ENCODE data around the gene MIA3. TPM values are rescaled to one million over a fixed set of nuclear protein-coding genes. Genes with fewer than 3 reads are reported as not detected.

The MIA3 gene
- total and polyA plus RNA-seq, 9 of the 15 experiments (the other 6 are each of a cell fraction or from before 2014, with no cell fraction given): 21.6 to 89.4 (median 40.8) TPM

DNA sequence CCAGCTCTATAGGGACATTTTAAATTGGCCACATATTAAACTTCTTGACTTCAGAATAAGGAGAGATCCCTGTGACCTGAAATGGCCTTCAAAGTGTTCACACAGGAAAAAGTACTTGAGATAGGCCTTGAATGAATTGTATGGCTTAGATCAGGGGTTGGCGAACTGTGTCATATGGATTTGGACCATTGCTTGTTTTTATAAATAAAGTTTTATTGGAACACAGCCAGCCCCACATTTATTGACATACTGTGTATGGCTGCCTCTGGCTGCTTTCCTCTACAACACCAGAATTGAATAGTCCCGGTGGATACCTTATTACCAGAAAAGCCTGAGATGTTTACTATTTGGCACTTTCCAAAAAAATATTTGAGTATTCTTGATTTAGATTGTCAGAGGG is 98.5 kb downstream of the MIA3 start (continued):
- TF ChIP-seq, protein P1, sequence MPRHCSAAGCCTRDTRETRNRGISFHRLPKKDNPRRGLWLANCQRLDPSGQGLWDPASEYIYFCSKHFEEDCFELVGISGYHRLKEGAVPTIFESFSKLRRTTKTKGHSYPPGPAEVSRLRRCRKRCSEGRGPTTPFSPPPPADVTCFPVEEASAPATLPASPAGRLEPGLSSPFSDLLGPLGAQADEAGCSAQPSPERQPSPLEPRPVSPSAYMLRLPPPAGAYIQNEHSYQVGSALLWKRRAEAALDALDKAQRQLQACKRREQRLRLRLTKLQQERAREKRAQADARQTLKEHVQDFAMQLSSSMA (CRISPR knock-in tag; IDR thresholded peaks at IDR 0.05): no peak
- TF ChIP-seq, protein P2, sequence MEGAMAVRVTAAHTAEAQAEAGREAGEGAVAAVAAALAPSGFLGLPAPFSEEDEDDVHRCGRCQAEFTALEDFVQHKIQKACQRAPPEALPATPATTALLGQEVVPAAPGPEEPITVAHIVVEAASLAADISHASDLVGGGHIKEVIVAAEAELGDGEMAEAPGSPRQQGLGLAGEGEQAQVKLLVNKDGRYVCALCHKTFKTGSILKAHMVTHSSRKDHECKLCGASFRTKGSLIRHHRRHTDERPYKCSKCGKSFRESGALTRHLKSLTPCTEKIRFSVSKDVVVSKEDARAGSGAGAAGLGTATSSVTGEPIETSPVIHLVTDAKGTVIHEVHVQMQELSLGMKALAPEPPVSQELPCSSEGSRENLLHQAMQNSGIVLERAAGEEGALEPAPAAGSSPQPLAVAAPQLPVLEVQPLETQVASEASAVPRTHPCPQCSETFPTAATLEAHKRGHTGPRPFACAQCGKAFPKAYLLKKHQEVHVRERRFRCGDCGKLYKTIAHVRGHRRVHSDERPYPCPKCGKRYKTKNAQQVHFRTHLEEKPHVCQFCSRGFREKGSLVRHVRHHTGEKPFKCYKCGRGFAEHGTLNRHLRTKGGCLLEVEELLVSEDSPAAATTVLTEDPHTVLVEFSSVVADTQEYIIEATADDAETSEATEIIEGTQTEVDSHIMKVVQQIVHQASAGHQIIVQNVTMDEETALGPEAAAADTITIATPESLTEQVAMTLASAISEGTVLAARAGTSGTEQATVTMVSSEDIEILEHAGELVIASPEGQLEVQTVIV (CRISPR knock-in tag; IDR thresholded peaks at IDR 0.05; ENCODE audit: borderline replicate concordance): no peak
- TF ChIP-seq RBFOX2 (IDR thresholded peaks at IDR 0.05; ENCODE audit: low read depth, low read length): no peak
- TF ChIP-seq ZNF551 (CRISPR knock-in tag; IDR thresholded peaks at IDR 0.05): no peak
- no peak for TF ChIP-seq KLF10 (CRISPR knock-in tag; IDR thresholded peaks at IDR 0.05)

Other genes with a start within 250 kb of the MIA3 start
- gene HHIPL2, start 70.0 kb upstream of the MIA3 start, total RNA-seq (2014; rRNA removed): 0.05 and 0.16 TPM in 2 replicates
- 0.54 and 0.55 TPM in 2 replicates for gene HHIPL2, start 70.0 kb upstream of the MIA3 start, total RNA-seq (2014; rRNA removed; fragmentation: Illumina TruSeq; extraction: Trizol)
- 0.11 and 0.33 TPM in 2 replicates for gene HHIPL2, start 70.0 kb upstream of the MIA3 start, total RNA-seq (2015; rRNA removed; fragmentation: Illumina TruSeq; extraction: Trizol)
- 0.22 and 0.40 TPM in 2 replicates for gene HHIPL2, start 70.0 kb upstream of the MIA3 start, total RNA-seq (2021)
- gene HHIPL2, start 70.0 kb upstream of the MIA3 start, polyA plus RNA-seq (2011; rRNA removed): 0.15 and 0.18 TPM in 2 replicates
- 0.15 and 0.83 TPM in 2 replicates for gene HHIPL2, start 70.0 kb upstream of the MIA3 start, polyA plus RNA-seq (2014; fragmentation: Illumina TruSeq; extraction: Trizol)
- under 1 TPM in 1 of 2 experiments, not detected in 1; 0.18 TPM for gene HHIPL2, start 70.0 kb upstream of the MIA3 start, polyA plus RNA-seq (2014; fragmentation: Nextera tagmentation; extraction: Ambion mirVana)
- 0.60 and 1.1 TPM in 2 replicates for gene HHIPL2, start 70.0 kb upstream of the MIA3 start, polyA plus RNA-seq (2014; rRNA removed)
- gene TAF1A, start 28.2 kb upstream of the MIA3 start, total RNA-seq (2014; rRNA removed): 16.9 and 23.3 TPM in 2 replicates
- gene TAF1A, start 28.2 kb upstream of the MIA3 start, total RNA-seq (2014; rRNA removed; fragmentation: Illumina TruSeq; extraction: Trizol): 32.6 and 33.0 TPM in 2 replicates
- gene TAF1A, start 28.2 kb upstream of the MIA3 start, total RNA-seq (2015; rRNA removed; fragmentation: Illumina TruSeq; extraction: Trizol): 27.3 and 30.8 TPM in 2 replicates
- gene TAF1A, start 28.2 kb upstream of the MIA3 start, total RNA-seq (2021): 22.2 and 23.4 TPM in 2 replicates
- 14.6 and 17.8 TPM in 2 replicates for gene TAF1A, start 28.2 kb upstream of the MIA3 start, polyA plus RNA-seq (2011; rRNA removed)
- 20.2 and 25.3 TPM in 2 replicates for gene TAF1A, start 28.2 kb upstream of the MIA3 start, polyA plus RNA-seq (2014; fragmentation: Illumina TruSeq; extraction: Trizol)
- gene TAF1A, start 28.2 kb upstream of the MIA3 start, polyA plus RNA-seq (2014; fragmentation: Nextera tagmentation; extraction: Ambion mirVana): 10 to 100 TPM; 33.6 to 36.8 TPM
- 19.3 and 20.0 TPM in 2 replicates for gene TAF1A, start 28.2 kb upstream of the MIA3 start, polyA plus RNA-seq (2014; rRNA removed)
- 20.2 and 24.4 TPM in 2 replicates for gene AIDA, start 94.4 kb downstream of the MIA3 start, total RNA-seq (2014; rRNA removed)
- gene AIDA, start 94.4 kb downstream of the MIA3 start, total RNA-seq (2014; rRNA removed; fragmentation: Illumina TruSeq; extraction: Trizol): 24.9 and 30.1 TPM in 2 replicates
- gene AIDA, start 94.4 kb downstream of the MIA3 start, total RNA-seq (2015; rRNA removed; fragmentation: Illumina TruSeq; extraction: Trizol): 19.9 and 21.8 TPM in 2 replicates
- 45.6 and 51.3 TPM in 2 replicates for gene AIDA, start 94.4 kb downstream of the MIA3 start, total RNA-seq (2021)
- gene AIDA, start 94.4 kb downstream of the MIA3 start, polyA plus RNA-seq (2011; rRNA removed): 68.8 and 77.9 TPM in 2 replicates
- gene AIDA, start 94.4 kb downstream of the MIA3 start, polyA plus RNA-seq (2014; fragmentation: Illumina TruSeq; extraction: Trizol): 45.6 and 58.9 TPM in 2 replicates
- gene AIDA, start 94.4 kb downstream of the MIA3 start, polyA plus RNA-seq (2014; fragmentation: Nextera tagmentation; extraction: Ambion mirVana): 10 to 100 TPM; 18.2 to 19.1 TPM
- gene AIDA, start 94.4 kb downstream of the MIA3 start, polyA plus RNA-seq (2014; rRNA removed): 36.4 and 36.8 TPM in 2 replicates
- gene BROX, start 94.5 kb downstream of the MIA3 start, total RNA-seq (2014; rRNA removed): 30.8 and 32.2 TPM in 2 replicates
- 68.0 and 75.7 TPM in 2 replicates for gene BROX, start 94.5 kb downstream of the MIA3 start, total RNA-seq (2014; rRNA removed; fragmentation: Illumina TruSeq; extraction: Trizol)
- gene BROX, start 94.5 kb downstream of the MIA3 start, total RNA-seq (2015; rRNA removed; fragmentation: Illumina TruSeq; extraction: Trizol): 45.0 and 51.3 TPM in 2 replicates
- 43.8 and 45.1 TPM in 2 replicates for gene BROX, start 94.5 kb downstream of the MIA3 start, total RNA-seq (2021)
- gene BROX, start 94.5 kb downstream of the MIA3 start, polyA plus RNA-seq (2011; rRNA removed): 6.8 and 9.4 TPM in 2 replicates
- gene BROX, start 94.5 kb downstream of the MIA3 start, polyA plus RNA-seq (2014; fragmentation: Illumina TruSeq; extraction: Trizol): 21.3 and 23.7 TPM in 2 replicates
- gene BROX, start 94.5 kb downstream of the MIA3 start, polyA plus RNA-seq (2014; fragmentation: Nextera tagmentation; extraction: Ambion mirVana): 100 to 1,000 TPM in 1 of 2 experiments, 10 to 100 TPM in 1; 86.3 to 153 TPM
- 16.6 and 16.8 TPM in 2 replicates for gene BROX, start 94.5 kb downstream of the MIA3 start, polyA plus RNA-seq (2014; rRNA removed)
- gene FAM177B, start 119.1 kb downstream of the MIA3 start, total RNA-seq (2014; rRNA removed): not detected in 2 replicates
- gene FAM177B, start 119.1 kb downstream of the MIA3 start, total RNA-seq (2014; rRNA removed; fragmentation: Illumina TruSeq; extraction: Trizol): not detected in 2 replicates
- gene FAM177B, start 119.1 kb downstream of the MIA3 start, total RNA-seq (2015; rRNA removed; fragmentation: Illumina TruSeq; extraction: Trizol): not detected in 2 replicates
- not detected in 2 replicates for gene FAM177B, start 119.1 kb downstream of the MIA3 start, total RNA-seq (2021)
- gene FAM177B, start 119.1 kb downstream of the MIA3 start, polyA plus RNA-seq (2011; rRNA removed): not detected in 2 replicates
- gene FAM177B, start 119.1 kb downstream of the MIA3 start, polyA plus RNA-seq (2014; fragmentation: Illumina TruSeq; extraction: Trizol): not detected in 2 replicates
- not detected for gene FAM177B, start 119.1 kb downstream of the MIA3 start, polyA plus RNA-seq (2014; fragmentation: Nextera tagmentation; extraction: Ambion mirVana)
- gene FAM177B, start 119.1 kb downstream of the MIA3 start, polyA plus RNA-seq (2014; rRNA removed): not detected in 2 replicates
- gene DISP1, start 196.9 kb downstream of the MIA3 start, total RNA-seq (2014; rRNA removed): not detected in 2 replicates
- gene DISP1, start 196.9 kb downstream of the MIA3 start, total RNA-seq (2014; rRNA removed; fragmentation: Illumina TruSeq; extraction: Trizol): 0.04 TPM in 1 of 2 replicates, not detected in the other
- gene DISP1, start 196.9 kb downstream of the MIA3 start, total RNA-seq (2015; rRNA removed; fragmentation: Illumina TruSeq; extraction: Trizol): 0.11 TPM in 2 replicates
- gene DISP1, start 196.9 kb downstream of the MIA3 start, total RNA-seq (2021): 0.02 and 0.09 TPM in 2 replicates
- gene DISP1, start 196.9 kb downstream of the MIA3 start, polyA plus RNA-seq (2011; rRNA removed): 0.03 TPM in 1 of 2 replicates, not detected in the other
- 0.04 and 0.06 TPM in 2 replicates for gene DISP1, start 196.9 kb downstream of the MIA3 start, polyA plus RNA-seq (2014; fragmentation: Illumina TruSeq; extraction: Trizol)
- gene DISP1, start 196.9 kb downstream of the MIA3 start, polyA plus RNA-seq (2014; fragmentation: Nextera tagmentation; extraction: Ambion mirVana): under 1 TPM; 0.15 to 0.35 TPM
- 0.03 TPM in 1 of 2 replicates, not detected in the other for gene DISP1, start 196.9 kb downstream of the MIA3 start, polyA plus RNA-seq (2014; rRNA removed)